Measurements from ENCODE around the gene GPR42. TPM values are rescaled to one million over a fixed set of nuclear protein-coding genes. Genes with fewer than 3 reads are reported as not detected.

Gene GPR42
- total and polyA plus RNA-seq, 2 donors from 2014 or later = not detected

GRCh38 chr19:35362261-35363000, 8.4 kb upstream of the GPR42 start:
- Histone ChIP-seq H3K36me3 (ENCODE audit: control insufficient read depth in 2 of 3, insufficient read depth in 3 of 3, low read length in 3 of 3) (no peaks in the 10 kb centered on the region), H3K9ac (ENCODE audit: low read length in 3 of 3) (no peak overlapping the region), H3K27me3 (ENCODE audit: control insufficient read depth, insufficient read depth, low read length) (no peaks in the 10 kb centered on the region), H3K27ac (ENCODE audit: low read depth in 2 of 2, low read length in 2 of 2) (no peak overlapping the region), H3K4me3 (ENCODE audit: low read length in 3 of 3) (no peak overlapping the region), H3K9me3 (ENCODE audit: control insufficient read depth in 2 of 3, insufficient read depth in 1 of 3, low read length in 3 of 3) (no peaks in the 10 kb centered on the region), H3K4me1 (ENCODE audit: control insufficient read depth in 2 of 3, insufficient read depth in 2 of 3, low read depth in 1 of 3, low read length in 3 of 3) (no peaks in the 10 kb centered on the region)
- DNase-seq (no peak), FAIRE-seq (no peak)
- TF ChIP-seq CTCF (IDR thresholded peaks at IDR 0.05; ENCODE audit: borderline replicate concordance, extremely low read depth, insufficient read depth) = no peak
- intact Hi-C loops (cut with DNase I) = no loop called here

- no peak for TF ChIP-seq CTCF (IDR thresholded peaks at IDR 0.05; ENCODE audit: borderline replicate concordance, extremely low read depth, insufficient read depth)
- Histone ChIP-seq H3K36me3 (ENCODE audit: control insufficient read depth in 2 of 3, insufficient read depth in 3 of 3, low read length in 3 of 3) (no peaks in the 10 kb centered on the region), H3K9ac (ENCODE audit: low read length in 3 of 3) (no peak overlapping the region), H3K4me3 (ENCODE audit: low read length in 3 of 3) (no peak overlapping the region), H3K27ac (ENCODE audit: low read depth in 2 of 2, low read length in 2 of 2) (no peak overlapping the region), H3K9me3 (ENCODE audit: control insufficient read depth in 2 of 3, insufficient read depth in 1 of 3, low read length in 3 of 3) (no peaks in the 10 kb centered on the region), H3K27me3 (ENCODE audit: control insufficient read depth, insufficient read depth, low read length) (no peaks in the 10 kb centered on the region), H3K4me1 (ENCODE audit: control insufficient read depth in 2 of 3, insufficient read depth in 2 of 3, low read depth in 1 of 3, low read length in 3 of 3) (no peaks in the 10 kb centered on the region)
- no peak for FAIRE-seq
- intact Hi-C loops (cut with DNase I) = no loop called here
- DNase-seq = no peak
Observed at GRCh38 chr19:35363001-35363590, 7.8 kb upstream of the GPR42 start.

GRCh38 chr19:35363711-35364425, 7.0 kb upstream of the GPR42 start:
- H3K36me3 ChIP-seq (ENCODE audit: control insufficient read depth in 2 of 3, insufficient read depth in 3 of 3, low read length in 3 of 3) = no peaks in the 10 kb centered on the region

More at GRCh38 chr19:35363711-35364425, 7.0 kb upstream of the GPR42 start:
- H3K27ac ChIP-seq (ENCODE audit: low read depth in 2 of 2, low read length in 2 of 2) = no peak overlapping the region
- H3K27me3 ChIP-seq (ENCODE audit: control insufficient read depth, insufficient read depth, low read length) = no peaks in the 10 kb centered on the region
- FAIRE-seq = no peak
- no peaks in the 10 kb centered on the region for H3K4me1 ChIP-seq (ENCODE audit: control insufficient read depth in 2 of 3, insufficient read depth in 2 of 3, low read depth in 1 of 3, low read length in 3 of 3)
- H3K4me3 ChIP-seq (ENCODE audit: low read length in 3 of 3) = no peak overlapping the region
- no peak overlapping the region for H3K9ac ChIP-seq (ENCODE audit: low read length in 3 of 3)
- H3K9me3 ChIP-seq (ENCODE audit: control insufficient read depth in 2 of 3, insufficient read depth in 1 of 3, low read length in 3 of 3) = no peaks in the 10 kb centered on the region
- no peak for TF ChIP-seq CTCF (IDR thresholded peaks at IDR 0.05; ENCODE audit: borderline replicate concordance, extremely low read depth, insufficient read depth)
- intact Hi-C loops (cut with DNase I) = no loop called here
- DNase-seq = no peak

All from kidney (tissue), 14 donors.